RWPE2 (cell line): ENCODE results near the gene TM6SF1.

Experiments used
- ATAC-seq: fragments of 200-7000 bp; cut with Tn5 transposase; 3 replicates; pipeline ENCODE4 v1.9.1; 2021; ENCODE audit warnings: low read depth
- DNase-seq: peaks from one replicate; pipeline ENCODE4 v3.0.0-alpha.2; 2020; ENCODE audit warnings: low spot score
- H3K27ac ChIP-seq: fragments of 450-650 bp; 2 replicates; pipeline ENCODE4 v1.5.1; 2017; ENCODE audit warnings: mild to moderate bottlenecking; ENCODE audit not compliant: poor library complexity, severe bottlenecking
- H3K27me3 ChIP-seq: fragments of 250-450 bp; sonication (Bioruptor Pico); 2 replicates; pipeline ENCODE4 v1.5.1; 2021; ENCODE audit warnings: mild to moderate bottlenecking, moderate library complexity; ENCODE audit not compliant: insufficient read depth, poor library complexity, severe bottlenecking
- H3K36me3 ChIP-seq: fragments of 250-450 bp; sonication (Bioruptor Pico); 2 replicates; pipeline ENCODE4 v1.5.1; 2020; ENCODE audit warnings: low read depth, mild to moderate bottlenecking, moderate library complexity
- H3K4me1 ChIP-seq: fragments of 250-450 bp; sonication (Bioruptor Pico); 2 replicates; pipeline ENCODE4 v1.5.1; 2021; ENCODE audit warnings: mild to moderate bottlenecking, moderate library complexity; ENCODE audit not compliant: insufficient read depth, poor library complexity, severe bottlenecking
- H3K4me3 ChIP-seq: fragments of 250-450 bp; sonication (Bioruptor Pico); 2 replicates; pipeline ENCODE4 v1.5.1; 2021; ENCODE audit warnings: mild to moderate bottlenecking, moderate library complexity; ENCODE audit not compliant: severe bottlenecking
- H3K9me3 ChIP-seq: fragments of 250-450 bp; sonication (Bioruptor Pico); 2 replicates; pipeline ENCODE4 v1.5.1; 2021; ENCODE audit warnings: mild to moderate bottlenecking, moderate library complexity; ENCODE audit not compliant: severe bottlenecking
- TF ChIP-seq, protein P1 (sequence below): fragments of 450-650 bp; IDR thresholded peaks from one replicate; pipeline ENCODE4 v1.5.1; 2017; ENCODE audit warnings: mild to moderate bottlenecking, moderate library complexity; ENCODE audit not compliant: poor library complexity, severe bottlenecking

Gene TM6SF1

DNA sequence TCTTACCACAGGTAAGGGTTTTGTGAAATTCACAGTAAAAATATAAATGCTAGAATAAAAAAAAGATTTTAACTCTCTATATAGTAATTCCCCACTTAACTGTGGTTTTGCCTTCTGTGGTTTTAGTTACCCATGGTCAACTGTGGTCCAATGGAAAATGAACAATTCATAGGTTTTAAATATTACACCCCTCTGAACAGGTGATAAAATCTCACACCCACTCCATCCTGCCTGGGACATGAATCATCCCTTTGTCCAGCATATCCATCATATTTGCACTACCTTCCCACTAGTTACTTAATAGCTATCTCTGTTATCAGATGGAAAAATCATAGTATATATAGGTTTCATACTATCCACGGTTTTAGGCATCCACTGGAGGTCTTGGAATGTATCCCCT is 50.9 kb downstream of the TM6SF1 start:
- Histone ChIP-seq H3K27me3 (no peaks in the 10 kb centered on the region), H3K4me1 (peaks cover 5% of the 10 kb centered on the region), H3K27ac (no peak overlapping the region), H3K9me3 (no peaks in the 10 kb centered on the region), H3K4me3 (no peak overlapping the region), H3K36me3 (peaks cover 73% of the 10 kb centered on the region)
- DNase-seq (no peak), ATAC-seq (peak; percentile 97)
- TF ChIP-seq, protein P1, sequence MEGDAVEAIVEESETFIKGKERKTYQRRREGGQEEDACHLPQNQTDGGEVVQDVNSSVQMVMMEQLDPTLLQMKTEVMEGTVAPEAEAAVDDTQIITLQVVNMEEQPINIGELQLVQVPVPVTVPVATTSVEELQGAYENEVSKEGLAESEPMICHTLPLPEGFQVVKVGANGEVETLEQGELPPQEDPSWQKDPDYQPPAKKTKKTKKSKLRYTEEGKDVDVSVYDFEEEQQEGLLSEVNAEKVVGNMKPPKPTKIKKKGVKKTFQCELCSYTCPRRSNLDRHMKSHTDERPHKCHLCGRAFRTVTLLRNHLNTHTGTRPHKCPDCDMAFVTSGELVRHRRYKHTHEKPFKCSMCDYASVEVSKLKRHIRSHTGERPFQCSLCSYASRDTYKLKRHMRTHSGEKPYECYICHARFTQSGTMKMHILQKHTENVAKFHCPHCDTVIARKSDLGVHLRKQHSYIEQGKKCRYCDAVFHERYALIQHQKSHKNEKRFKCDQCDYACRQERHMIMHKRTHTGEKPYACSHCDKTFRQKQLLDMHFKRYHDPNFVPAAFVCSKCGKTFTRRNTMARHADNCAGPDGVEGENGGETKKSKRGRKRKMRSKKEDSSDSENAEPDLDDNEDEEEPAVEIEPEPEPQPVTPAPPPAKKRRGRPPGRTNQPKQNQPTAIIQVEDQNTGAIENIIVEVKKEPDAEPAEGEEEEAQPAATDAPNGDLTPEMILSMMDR = no peak

- Histone ChIP-seq H3K4me1 (peaks cover 11% of the 10 kb centered on the region), H3K27ac (no peak overlapping the region), H3K27me3 (no peaks in the 10 kb centered on the region), H3K9me3 (peaks cover 2% of the 10 kb centered on the region), H3K36me3 (peaks cover 60% of the 10 kb centered on the region), H3K4me3 (no peak overlapping the region)
- TF ChIP-seq, protein P1 = no peak
- ATAC-seq = no peak
- DNase-seq = no peak
Measured at GRCh38 chr15:83160741-83161140, 53.3 kb downstream of the TM6SF1 start.

DNA sequence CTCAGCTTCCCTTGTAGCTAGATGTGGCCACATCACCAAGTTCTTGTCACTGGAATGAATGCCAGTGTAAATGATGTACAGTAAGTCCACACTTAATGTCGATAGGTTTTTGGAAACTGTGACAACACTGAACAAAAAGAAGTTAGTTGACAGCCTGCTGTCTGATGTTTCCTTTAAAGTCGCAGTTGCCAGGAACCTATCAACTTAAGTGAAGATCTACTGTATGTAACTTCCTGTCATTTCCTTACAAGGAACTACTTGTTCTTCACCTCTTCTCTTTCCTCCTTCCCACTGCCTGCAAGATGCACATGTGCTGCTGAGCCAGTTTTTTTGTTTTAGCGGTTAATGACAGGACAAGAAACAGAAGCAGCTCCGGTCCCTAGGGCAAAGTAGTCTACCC is 55.6 kb downstream of the TM6SF1 start:
- DNase-seq (no peak), ATAC-seq (no peak)
- Histone ChIP-seq H3K36me3 (peaks cover 39% of the 10 kb centered on the region), H3K27ac (no peak overlapping the region), H3K27me3 (no peaks in the 10 kb centered on the region), H3K4me1 (peaks cover 11% of the 10 kb centered on the region), H3K4me3 (no peak overlapping the region), H3K9me3 (peaks cover 8% of the 10 kb centered on the region)
- TF ChIP-seq, protein P1 = no peak

GRCh38 chr15:83164111-83164770 is 56.8 kb downstream of the TM6SF1 start:
- TF ChIP-seq, protein P1 = no peak
- no peaks in the 10 kb centered on the region for H3K27me3 ChIP-seq
- no peak overlapping the region for H3K4me3 ChIP-seq
- H3K36me3 ChIP-seq = peaks cover 32% of the 10 kb centered on the region
- peaks cover 8% of the 10 kb centered on the region for H3K9me3 ChIP-seq
- DNase-seq (no peak), ATAC-seq (peak; percentile 89)
- peaks cover 6% of the 10 kb centered on the region for H3K4me1 ChIP-seq
- H3K27ac ChIP-seq = peak overlapping the region; percentile 27

DNA sequence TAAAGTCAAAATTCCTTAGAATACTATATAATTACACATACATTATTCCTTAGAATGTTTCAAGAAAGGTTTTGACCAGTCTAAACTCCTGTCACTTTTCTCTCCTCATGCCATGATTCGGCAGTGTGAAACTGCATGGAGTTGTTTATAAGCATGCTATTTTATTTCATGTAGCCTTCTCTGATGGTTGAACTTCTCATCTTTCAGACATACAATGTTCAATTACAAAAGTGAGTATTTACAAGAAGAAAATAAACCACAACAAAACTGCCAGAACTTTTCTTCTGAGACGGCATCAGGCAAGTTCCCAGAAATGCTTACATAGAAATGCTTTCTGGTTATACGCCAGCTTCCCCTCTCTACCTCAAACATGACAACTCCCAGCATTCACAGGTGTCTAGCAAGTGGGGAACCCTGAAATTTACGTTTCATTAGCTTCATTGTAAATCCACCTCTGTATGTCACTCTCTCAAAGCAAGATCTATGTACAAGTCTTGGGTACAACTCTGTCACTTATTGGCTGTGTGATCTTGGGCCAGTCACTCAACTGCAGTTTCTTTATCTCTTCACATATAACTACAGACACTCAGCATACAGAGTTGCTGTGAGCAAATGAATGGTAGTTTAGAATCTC is 57.4 kb downstream of the TM6SF1 start:
- peak overlapping the region; percentile 27 for H3K27ac ChIP-seq
- peaks cover 26% of the 10 kb centered on the region for H3K36me3 ChIP-seq
- peak; percentile 21; the same call in 1 of the 3 replicates for ATAC-seq
- H3K9me3 ChIP-seq = peaks cover 8% of the 10 kb centered on the region
- DNase-seq = no peak
- H3K4me1 ChIP-seq = peaks cover 6% of the 10 kb centered on the region
- no peak overlapping the region for H3K4me3 ChIP-seq
- TF ChIP-seq, protein P1 = no peak
- no peaks in the 10 kb centered on the region for H3K27me3 ChIP-seq
